Heart left ventricle (tissue), 16 donors: ENCODE measurements around the gene TINAGL1. TPM values are rescaled to one million over a fixed set of nuclear protein-coding genes. Genes with fewer than 3 reads are reported as not detected.

ENCODE experiments used
- ATAC-seq, 4 donors: fragments of 200-7000 bp; cut with Tn5 transposase; one replicate each; pipeline ENCODE4 v1.9.1; 2020 to 2022; ENCODE audit warnings: moderate library complexity in 4 of 4, mild to moderate bottlenecking in 3 of 4, moderate number of reproducible peaks in 1 of 4
- DNase-seq, 5 donors: peaks; one replicate each; pipeline ENCODE4 v3.0.0-alpha.2; 2020
- H3K27ac ChIP-seq, 12 donors: fragments of 200-600 bp; sonication (generic) in 4 of 12; one replicate each; pipeline versions ENCODE4 v1.5.0 to v1.8.0; 2016 to 2022; ENCODE audit warnings: mild to moderate bottlenecking in 2 of 12
- H3K27me3 ChIP-seq, 9 donors: fragments of 200-600 bp; sonication (generic) in 2 of 9; one replicate each; pipeline versions ENCODE4 v1.5.1 to v1.8.0; 2016 to 2022; ENCODE audit warnings: mild to moderate bottlenecking in 3 of 9
- H3K36me3 ChIP-seq, 9 donors: fragments of 200-600 bp; sonication (generic) in 2 of 9; one replicate each; pipeline versions ENCODE4 v1.5.0 to v1.8.0; 2018 to 2022; ENCODE audit warnings: mild to moderate bottlenecking in 2 of 9
- H3K4me1 ChIP-seq, 12 donors: fragments of 200-600 bp; sonication (generic) in 4 of 12; one replicate each; pipeline versions ENCODE4 v1.5.0 to v1.8.0; 2016 to 2022; ENCODE audit warnings: mild to moderate bottlenecking in 3 of 12
- H3K4me3 ChIP-seq, 12 donors: fragments of 200-600 bp; sonication (generic) in 4 of 12; one replicate each; pipeline versions ENCODE4 v1.5.0 to v1.8.0; 2017 to 2022; ENCODE audit warnings: mild to moderate bottlenecking in 9 of 12, moderate library complexity in 4 of 12
- H3K9me3 ChIP-seq, 12 donors: fragments of 200-600 bp; sonication (generic) in 4 of 12; one replicate each; pipeline versions ENCODE4 v1.5.0 to v1.8.0; 2016 to 2022; ENCODE audit warnings: mild to moderate bottlenecking in 1 of 12
- POLR2A ChIP-seq, 2 donors: fragments of 450-650 bp; IDR thresholded peaks; one replicate each; pipeline ENCODE4 v1.6.1; 2017; ENCODE audit warnings: antibody characterized with exemption in 2 of 2, mild to moderate bottlenecking in 2 of 2, moderate library complexity in 2 of 2
- WGBS, 4 donors: extraction: QIAGEN DNeasy Blood & Tissue Kit in 2 of 4; methylation state at CpG; one replicate each; pipeline versions ENCODE4 v1.1.5 to v1.1.7; 2013 to 2018; 5-methylcytosine and 5-hydroxymethylcytosine counted together
- intact Hi-C, 10 donors: fragments of 100-400 bp; cut with DNase I; formaldehyde crosslinking; loops; one replicate each; pipeline versions ENCODE4 v1.11.1 to v1.14.2; 2022
- polyA plus RNA-seq, 2 donors: library from polyadenylated mRNA; stranded (reverse); fragments of 200-250 nt; gene quantifications; one replicate each; pipeline ENCODE4 v1.2.3, GENCODE V29; 2013
- total RNA-seq, 9 donors: library from RNA; depleted of rRNA in 2 of 9; stranded (reverse); fragments of >200 nt in 2 of 9; fragmentation: NEBNext Ultra II Directional in 3 of 9; extraction: Animal tissue kit (Norgen Biotek cat#: 25700) in 3 of 9; gene quantifications; one replicate each; pipeline versions ENCODE4 v1.1.0 to v1.2.4, GENCODE V29; 2016 to 2023
- TF ChIP-seq, protein P1 (sequence below), 12 donors: fragments of 200-600 bp; sonication (generic) in 4 of 12; IDR thresholded peaks; one replicate each; pipeline versions ENCODE4 v1.5.0 to v1.8.0; 2018 to 2022; ENCODE audit warnings: antibody characterized with exemption in 12 of 12, mild to moderate bottlenecking in 5 of 12
- donor health status: ischemic (EF 13 %, LVEDD 7.1; RV severe dilation, severe dysfunction).
- donor health status: healthy with polysubstance abuse.
- donor health status: DM: no; HTN: yes; CAD: no.
- donor health status: DM: no; HTN: no; CAD: no.
- donor health status: ischemic (EF 25% LVEDD 6.9; RV normal size, moderate dysfunction).
- donor health status: ischemic (EF 25% LVEDD 5.7; RV mildly dilated, moderate dysfunction).
- donor health status: healthy.
- donor health status: DM: yes; HTN: yes; CAD: no.
- donor health status: ischemic (EF 35%, LVEDD 5.7; RV mildly dilated, moderate dysfunction).
- donor health status: nonischemic (EF 11% LVEDD 7.7; RV severe dilation, severe dysfunction).
- donor health status: DM: yes; HTN: yes; CAD: no.
- donor health status: PGD.
- donor health status: ischemic (EF 29% LVEDD 5.4; RV normal size, mild dysfunction).
- donor health status: nonischemic (EF 23%, LVEDD 6.1; RV moderate dilation, normal function).

TINAGL1 gene
- total and polyA plus RNA-seq, 11 donors = 136 to 697 (median 204) TPM

DNA sequence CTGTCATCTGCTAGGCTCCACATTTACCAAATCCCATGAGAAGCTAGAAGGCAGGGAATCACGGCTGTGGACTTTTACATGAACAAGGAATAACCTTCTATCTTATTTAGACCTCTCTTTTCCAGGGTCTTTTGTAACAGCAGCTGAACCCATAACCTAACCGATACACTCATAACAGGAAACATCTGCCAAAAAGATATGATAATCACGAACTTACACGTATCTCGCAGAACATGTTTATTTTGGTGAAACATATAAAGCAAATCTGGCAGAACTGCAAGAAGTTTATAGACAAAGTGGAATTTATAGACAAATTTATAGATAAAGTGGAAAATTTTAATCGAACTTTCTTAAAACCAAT is 20.4 kb downstream of the TINAGL1 start:
- TF ChIP-seq, protein P1, sequence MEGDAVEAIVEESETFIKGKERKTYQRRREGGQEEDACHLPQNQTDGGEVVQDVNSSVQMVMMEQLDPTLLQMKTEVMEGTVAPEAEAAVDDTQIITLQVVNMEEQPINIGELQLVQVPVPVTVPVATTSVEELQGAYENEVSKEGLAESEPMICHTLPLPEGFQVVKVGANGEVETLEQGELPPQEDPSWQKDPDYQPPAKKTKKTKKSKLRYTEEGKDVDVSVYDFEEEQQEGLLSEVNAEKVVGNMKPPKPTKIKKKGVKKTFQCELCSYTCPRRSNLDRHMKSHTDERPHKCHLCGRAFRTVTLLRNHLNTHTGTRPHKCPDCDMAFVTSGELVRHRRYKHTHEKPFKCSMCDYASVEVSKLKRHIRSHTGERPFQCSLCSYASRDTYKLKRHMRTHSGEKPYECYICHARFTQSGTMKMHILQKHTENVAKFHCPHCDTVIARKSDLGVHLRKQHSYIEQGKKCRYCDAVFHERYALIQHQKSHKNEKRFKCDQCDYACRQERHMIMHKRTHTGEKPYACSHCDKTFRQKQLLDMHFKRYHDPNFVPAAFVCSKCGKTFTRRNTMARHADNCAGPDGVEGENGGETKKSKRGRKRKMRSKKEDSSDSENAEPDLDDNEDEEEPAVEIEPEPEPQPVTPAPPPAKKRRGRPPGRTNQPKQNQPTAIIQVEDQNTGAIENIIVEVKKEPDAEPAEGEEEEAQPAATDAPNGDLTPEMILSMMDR (IDR thresholded peaks at IDR 0.05) = no peak
- no peak for TF ChIP-seq POLR2A (IDR thresholded peaks at IDR 0.05)
- H3K4me1 ChIP-seq = peaks cover 0 to 28% (median 5%) of the 10 kb centered on the region in 12 donors
- DNase-seq (no peak), ATAC-seq (no peak)
- no peaks in the 10 kb centered on the region for H3K36me3 ChIP-seq
- no peak overlapping the region for H3K4me3 ChIP-seq
- 36 to 46% (median 43%) methylated on average over 6 of the region's 6 CpGs for WGBS, 4 donors
- intact Hi-C loops = loop anchor here in 1 of 10 donors (10.0 kb wide), 1 partner anchor 188 kb away; no protein-coding TSS in a partner anchor
- no peaks in the 10 kb centered on the region for H3K27me3 ChIP-seq
- peak overlapping the region in 9 of 12 donors; percentile 13 to 67 (median 49) for H3K27ac ChIP-seq
- no peaks in the 10 kb centered on the region for H3K9me3 ChIP-seq

DNA sequence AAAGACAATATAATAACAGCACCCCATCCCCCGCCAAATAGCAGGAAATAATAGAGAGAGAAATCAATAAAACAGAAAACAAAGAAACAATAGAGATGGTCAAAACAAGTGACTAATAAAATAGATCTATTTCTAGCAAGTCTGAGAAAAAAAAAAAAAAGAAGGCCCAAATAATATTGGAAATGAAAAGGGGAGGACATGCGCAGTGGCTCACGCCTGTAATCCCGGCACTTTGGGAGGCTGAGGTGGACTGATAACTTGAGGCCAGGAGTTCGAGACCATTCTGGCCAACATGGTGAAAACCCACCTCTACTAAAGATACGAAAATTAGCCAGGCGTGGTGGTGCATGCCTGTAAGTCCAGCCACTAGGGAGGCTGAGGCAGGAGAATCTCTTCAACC is 22.7 kb downstream of the TINAGL1 start:
- ATAC-seq = no peak
- Histone ChIP-seq H3K4me3 (no peak overlapping the region), H3K27me3 (no peaks in the 10 kb centered on the region), H3K9me3 (no peaks in the 10 kb centered on the region), H3K27ac (no peak overlapping the region), H3K36me3 (no peaks in the 10 kb centered on the region), H3K4me1 (peaks cover 0 to 24% (median 5%) of the 10 kb centered on the region in 12 donors)
- intact Hi-C loops = loop anchor here in 1 of 10 donors (10.0 kb wide), 1 partner anchor 186 kb away; no protein-coding TSS in a partner anchor
- 88 to 96% (median 91%) methylated on average over 7 of the region's 7 CpGs for WGBS, 4 donors
- no peak for TF ChIP-seq POLR2A (IDR thresholded peaks at IDR 0.05)
- TF ChIP-seq, protein P1 (IDR thresholded peaks at IDR 0.05) = no peak
- DNase-seq = no peak

DNA sequence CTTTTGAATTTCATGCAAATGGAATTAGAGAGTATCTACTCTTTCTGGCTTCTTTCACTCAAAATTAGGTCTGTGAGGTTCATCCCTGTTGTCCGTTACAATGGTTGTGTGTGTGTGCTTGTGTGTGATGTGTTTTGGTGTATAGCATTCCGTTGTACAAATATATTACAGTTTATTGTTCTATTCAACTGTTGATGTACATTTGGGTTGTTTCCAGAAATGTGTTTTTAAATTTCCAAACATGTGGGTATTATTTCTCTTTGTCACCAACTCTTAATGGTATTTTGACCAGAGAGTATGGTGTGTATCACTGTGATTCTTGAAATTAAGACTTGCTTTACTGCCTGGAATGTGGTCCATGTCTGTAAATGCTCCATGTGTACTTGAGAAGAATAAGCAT is 24.3 kb downstream of the TINAGL1 start:
- no peaks in the 10 kb centered on the region for H3K27me3 ChIP-seq
- no peaks in the 10 kb centered on the region for H3K36me3 ChIP-seq
- H3K4me3 ChIP-seq = no peak overlapping the region
- peaks cover 0 to 21% (median 2%) of the 10 kb centered on the region in 12 donors for H3K4me1 ChIP-seq
- TF ChIP-seq, protein P1 (IDR thresholded peaks at IDR 0.05) = no peak
- TF ChIP-seq POLR2A (IDR thresholded peaks at IDR 0.05) = no peak
- intact Hi-C loops = no loop called here
- no peak overlapping the region for H3K27ac ChIP-seq
- ATAC-seq (no peak), DNase-seq (no peak)
- no peaks in the 10 kb centered on the region for H3K9me3 ChIP-seq
- 71 to 75% (median 74%) methylated on average over 2 of the region's 2 CpGs for WGBS, 4 donors

DNA sequence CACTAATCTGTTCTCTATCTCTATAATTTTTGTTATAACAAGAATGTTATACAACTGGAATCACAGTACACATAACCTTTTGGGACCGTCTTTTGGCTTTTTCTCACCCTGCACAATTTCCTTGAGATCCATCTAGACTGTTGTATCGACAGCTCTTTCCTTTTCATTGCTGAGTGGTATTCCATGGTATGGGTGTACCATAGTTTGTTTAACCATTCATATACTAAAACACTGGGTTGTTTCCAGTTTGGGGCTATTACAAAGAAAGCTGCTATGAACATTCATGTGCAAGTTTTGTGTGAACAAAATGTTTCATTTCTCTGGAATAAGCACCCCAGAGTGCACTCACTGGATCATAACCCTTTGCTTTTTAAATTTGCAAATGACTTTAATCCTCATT is 25.8 kb downstream of the TINAGL1 start:
- H3K36me3 ChIP-seq = no peaks in the 10 kb centered on the region
- peaks cover 0 to 8% (median 0%) of the 10 kb centered on the region in 12 donors for H3K4me1 ChIP-seq
- DNase-seq = no peak
- H3K27ac ChIP-seq = no peak overlapping the region
- TF ChIP-seq POLR2A (IDR thresholded peaks at IDR 0.05) = no peak
- TF ChIP-seq, protein P1 (IDR thresholded peaks at IDR 0.05) = no peak
- ATAC-seq = no peak
- no peaks in the 10 kb centered on the region for H3K9me3 ChIP-seq
- WGBS, 4 donors = 90 to 98% (median 96%) methylated on average over 2 of the region's 2 CpGs
- H3K4me3 ChIP-seq = no peak overlapping the region
- no peaks in the 10 kb centered on the region for H3K27me3 ChIP-seq
- intact Hi-C loops = no loop called here
